HepG2 (cell line): ENCODE measurements around the gene ZBTB1. TPM values are rescaled to one million over a fixed set of nuclear protein-coding genes. Genes with fewer than 3 reads are reported as not detected.

Experiments
- ATF1 ChIP-seq: IDR thresholded peaks from 2 replicates; pipeline ENCODE4 v1.6.1; 2016; ENCODE audit warnings: mild to moderate bottlenecking, control low read depth
- CEBPG ChIP-seq: IDR thresholded peaks from 2 replicates; pipeline ENCODE4 v1.6.1; 2016
- CENPT ChIP-seq: sonication (generic); formaldehyde crosslinking; IDR thresholded peaks from 2 replicates; pipeline ENCODE4 v1.8.0; 2022; ENCODE audit warnings: low read depth, mild to moderate bottlenecking, moderate library complexity, missing genetic modification reagents
- DMAP1 ChIP-seq: IDR thresholded peaks from 2 replicates; pipeline ENCODE4 v1.6.1; 2016
- FOXP4 ChIP-seq: sonication (generic); formaldehyde crosslinking; IDR thresholded peaks from 2 replicates; pipeline ENCODE4 v1.4.0; 2020; ENCODE audit warnings: missing genetic modification reagents
- HBP1 ChIP-seq: IDR thresholded peaks from 2 replicates; pipeline ENCODE4 v1.6.1; 2016; ENCODE audit warnings: low read depth, control low read depth
- HCFC1 ChIP-seq: fragments of 150-350 bp; IDR thresholded peaks from 2 replicates; pipeline ENCODE4 v1.6.1; 2014; ENCODE audit warnings: low read depth, low read length
- HNRNPUL1 ChIP-seq: fragments of 200-400 bp; formaldehyde crosslinking; IDR thresholded peaks from 2 replicates; pipeline ENCODE4 v1.6.1; 2017; ENCODE audit warnings: low read depth, mild to moderate bottlenecking, low read length, moderate library complexity
- HOXA3 ChIP-seq: sonication (generic); formaldehyde crosslinking; IDR thresholded peaks from 2 replicates; pipeline ENCODE4 v1.5.0; 2020; ENCODE audit warnings: missing genetic modification reagents
- KLF9 ChIP-seq: IDR thresholded peaks from 2 replicates; pipeline ENCODE4 v1.6.1; 2016; ENCODE audit warnings: low read depth
- MAZ ChIP-seq, 2 experiments: sonication (generic) in 1 of 2; formaldehyde crosslinking in 1 of 2; IDR thresholded peaks; 2 replicates each; pipeline versions ENCODE4 v1.5.0 to v1.6.1; 2012 to 2020; ENCODE audit warnings: low read depth in 2 of 2, mild to moderate bottlenecking in 2 of 2, borderline replicate concordance in 1 of 2, improper control_type of control experiment in 1 of 2, low read length in 1 of 2, missing genetic modification reagents in 1 of 2, moderate library complexity in 1 of 2
- PATZ1 ChIP-seq: sonication (generic); formaldehyde crosslinking; IDR thresholded peaks from 2 replicates; pipeline ENCODE4 v1.4.0; 2020; ENCODE audit warnings: missing genetic modification reagents
- ZBTB10 ChIP-seq: sonication (generic); formaldehyde crosslinking; IDR thresholded peaks from 2 replicates; pipeline ENCODE4 v1.4.0; 2020; ENCODE audit warnings: missing genetic modification reagents, borderline replicate concordance
- ZFP36L1 ChIP-seq: sonication (generic); formaldehyde crosslinking; IDR thresholded peaks from 2 replicates; pipeline ENCODE4 v1.8.0; 2022; ENCODE audit warnings: mild to moderate bottlenecking, missing genetic modification reagents, moderate library complexity
- ZMYM3 ChIP-seq: sonication (generic); formaldehyde crosslinking; IDR thresholded peaks from 2 replicates; pipeline ENCODE4 v1.5.1; 2020; ENCODE audit warnings: mild to moderate bottlenecking, missing genetic modification reagents
- ZNF335 ChIP-seq: sonication (generic); formaldehyde crosslinking; IDR thresholded peaks from 2 replicates; pipeline ENCODE4 v1.4.0; 2020; ENCODE audit warnings: missing genetic modification reagents
- ZNF432 ChIP-seq: sonication (generic); formaldehyde crosslinking; IDR thresholded peaks from 2 replicates; pipeline ENCODE4 v1.5.0; 2020; ENCODE audit warnings: missing genetic modification reagents, mild to moderate bottlenecking, borderline replicate concordance
- ZNF564 ChIP-seq: sonication (generic); formaldehyde crosslinking; IDR thresholded peaks from 2 replicates; pipeline ENCODE4 v1.8.1; 2023; ENCODE audit warnings: mild to moderate bottlenecking, missing genetic modification reagents
- polyA plus RNA-seq, 8 experiments: library from polyadenylated mRNA; depleted of rRNA in 3 of 8; stranded (reverse) in 7 of 8; unstranded in 1 of 8; fragments of >200 nt; fragmentation: Illumina TruSeq in 4 of 8; extraction: Trizol in 4 of 8; gene quantifications; 2 replicates each; pipeline versions ENCODE4 v1.2.1 to v1.2.3, GENCODE V29; 2011 to 2016; ENCODE audit warnings: low read depth in 4 of 8, missing spikeins in 1 of 8, mixed read lengths in 1 of 8; ENCODE audit not compliant: insufficient read depth in 1 of 8
- total RNA-seq, 5 experiments: library from RNA; depleted of rRNA; stranded (reverse); fragments of >200 nt; fragmentation: Illumina TruSeq; extraction: Trizol; gene quantifications; 2 replicates each; pipeline ENCODE4 v1.2.3, GENCODE V29; 2016; ENCODE audit warnings: low read depth in 1 of 5

Gene ZBTB1
- total and polyA plus RNA-seq, 2 of the 13 experiments (the other 11 are each of a cell fraction or from before 2014, with no cell fraction given), result 18.8 to 22.6 TPM

GRCh38 chr14:64501411-64502171 lies 3.0 kb upstream of the ZBTB1 start (continued):
- 0 out of 2 replicates have a peak, but pooled peaks have one; percentile 26 for TF ChIP-seq KLF9 (CRISPR knock-in tag)
- no peak for TF ChIP-seq ZBTB10 (CRISPR knock-in tag)
- no peak for TF ChIP-seq ATF1 (CRISPR knock-in tag)
- TF ChIP-seq PATZ1 (CRISPR knock-in tag), result peak; percentile 83
- TF ChIP-seq ZNF564 (CRISPR knock-in tag), result no peak
- TF ChIP-seq HNRNPUL1, result no peak
- no peak for TF ChIP-seq HCFC1
- 0 out of 2 replicates have a peak, but pooled peaks have one; percentile 33 for TF ChIP-seq ZMYM3 (CRISPR knock-in tag)
- TF ChIP-seq DMAP1, result 0 out of 2 replicates have a peak, but pooled peaks have one; percentile 43
- no peak for TF ChIP-seq HBP1 (CRISPR knock-in tag)
- no peak for TF ChIP-seq MAZ (IDR thresholded peaks at IDR 0.05; ENCODE audit: borderline replicate concordance, low read depth, low read length)
- TF ChIP-seq MAZ (CRISPR knock-in tag; IDR thresholded peaks at IDR 0.05; ENCODE audit: low read depth), result 0 out of 2 replicates have a peak, but pooled peaks have one; percentile 5
- no peak for TF ChIP-seq HOXA3 (CRISPR knock-in tag)
- TF ChIP-seq CENPT, result no peak
- peak; percentile 94 for TF ChIP-seq CEBPG (CRISPR knock-in tag)
- TF ChIP-seq ZNF335 (CRISPR knock-in tag), result 0 out of 2 replicates have a peak, but pooled peaks have one; percentile 38
- TF ChIP-seq FOXP4 (CRISPR knock-in tag), result 0 out of 2 replicates have a peak, but pooled peaks have one; percentile 20
- no peak for TF ChIP-seq ZNF432 (CRISPR knock-in tag)
- TF ChIP-seq ZFP36L1 (CRISPR knock-in tag), result no peak
